ENCODE measurements around the gene TDRD7.

The TDRD7 gene

GRCh38 chr9:97543561-97543960, 131.7 kb downstream of the TDRD7 start:
- Histone ChIP-seq H3K27me3 (ENCODE audit: insufficient read depth, poor library complexity, severe bottlenecking) (no peaks in the 10 kb centered on the region), H3K4me3 (ENCODE audit: severe bottlenecking) (no peak overlapping the region), H3K4me1 (ENCODE audit: insufficient read depth, poor library complexity, severe bottlenecking) (no peaks in the 10 kb centered on the region), H3K9me3 (ENCODE audit: severe bottlenecking) (no peaks in the 10 kb centered on the region), H3K27ac (ENCODE audit: poor library complexity, severe bottlenecking) (no peak overlapping the region), H3K36me3 (ENCODE audit: low read depth) (no peaks in the 10 kb centered on the region)
- ATAC-seq (ENCODE audit: low read depth) (no peak), DNase-seq (ENCODE audit: low spot score) (no peak)
- TF ChIP-seq CTCF (IDR thresholded peaks at IDR 0.05; ENCODE audit: poor library complexity, severe bottlenecking), result no peak

- ATAC-seq (ENCODE audit: low read depth), result no peak
- no peaks in the 10 kb centered on the region for H3K36me3 ChIP-seq (ENCODE audit: low read depth)
- H3K4me1 ChIP-seq (ENCODE audit: insufficient read depth, poor library complexity, severe bottlenecking), result no peaks in the 10 kb centered on the region
- H3K4me3 ChIP-seq (ENCODE audit: severe bottlenecking), result no peak overlapping the region
- no peak for DNase-seq (ENCODE audit: low spot score)
- no peaks in the 10 kb centered on the region for H3K9me3 ChIP-seq (ENCODE audit: severe bottlenecking)
- no peak overlapping the region for H3K27ac ChIP-seq (ENCODE audit: poor library complexity, severe bottlenecking)
- no peak for TF ChIP-seq CTCF (IDR thresholded peaks at IDR 0.05; ENCODE audit: poor library complexity, severe bottlenecking)
- H3K27me3 ChIP-seq (ENCODE audit: insufficient read depth, poor library complexity, severe bottlenecking), result no peaks in the 10 kb centered on the region
Observed at GRCh38 chr9:97545486-97545885, 133.6 kb downstream of the TDRD7 start.
